ENCODE results near the gene GRIN1. TPM values are rescaled to one million over a fixed set of nuclear protein-coding genes. Genes with fewer than 3 reads are reported as not detected.

Gene GRIN1
- total and polyA plus RNA-seq, 2 of the 8 experiments (the other 6 are each of a cell fraction or from before 2014, with no cell fraction given) = 0.48 to 2.1 TPM

- TF ChIP-seq TCF12 (IDR thresholded peaks at IDR 0.05; ENCODE audit: low read depth, low read length) (no peak), BCL11A (IDR thresholded peaks at IDR 0.05; ENCODE audit: low read depth in 2 of 2, low read length in 2 of 2) (no peak), CREB1 (IDR thresholded peaks at IDR 0.05) (no peak), POLR2A (IDR thresholded peaks at IDR 0.05; ENCODE audit: control extremely low read depth in 1 of 2, low read depth in 2 of 2, low read length in 2 of 2) (no peak), JUND (IDR thresholded peaks at IDR 0.05; ENCODE audit: low read length) (no peak), SUZ12 (IDR thresholded peaks at IDR 0.05; ENCODE audit: low read length) (no peak), RBBP5 (IDR thresholded peaks at IDR 0.05; ENCODE audit: borderline replicate concordance, low read depth, low read length) (no peak)
These were observed 39.7 kb upstream of the GRIN1 start (continued) for GRCh38 chr9:137099231-137099630.

Data from H1 (cell line).